Muscle of leg (tissue), 11 donors: ENCODE results near the gene ZXDC. TPM values are rescaled to one million over a fixed set of nuclear protein-coding genes. Genes with fewer than 3 reads are reported as not detected.

ENCODE experiments used
- DNase-seq: peaks from one replicate; pipeline ENCODE4 v3.0.0; 2013
- H3K27ac ChIP-seq: one replicate; pipeline ENCODE4 v1.5.1; 2013; ENCODE audit warnings: mild to moderate bottlenecking, low read length, control low read depth
- H3K27me3 ChIP-seq: one replicate; pipeline ENCODE4 v1.6.1; 2013; ENCODE audit warnings: low read length; ENCODE audit not compliant: control insufficient read depth, insufficient read depth
- H3K36me3 ChIP-seq: one replicate; pipeline ENCODE4 v1.6.1; 2013; ENCODE audit warnings: low read length; ENCODE audit not compliant: control insufficient read depth, insufficient read depth
- H3K4me1 ChIP-seq: one replicate; pipeline ENCODE4 v1.6.1; 2013; ENCODE audit warnings: low read length; ENCODE audit not compliant: control insufficient read depth, insufficient read depth
- H3K4me3 ChIP-seq: one replicate; pipeline ENCODE4 v1.5.1; 2013; ENCODE audit warnings: low read length, control low read depth
- H3K9me3 ChIP-seq: replicated peaks from 2 replicates; pipeline ENCODE4 v1.6.1; 2013; ENCODE audit warnings: low read depth, low read length; ENCODE audit not compliant: control insufficient read depth
- WGBS: methylation state at CpG from one replicate; pipeline ENCODE4 v1.1.5; 2013; ENCODE audit warnings: missing lambda C conversion rate; ENCODE audit not compliant: insufficient coverage; 5-methylcytosine and 5-hydroxymethylcytosine counted together
- polyA plus RNA-seq, 8 donors: library from polyadenylated mRNA; unstranded; fragments of 120-200 nt; gene quantifications; one replicate each; pipeline versions ENCODE4 v1.2.1 to v1.2.3, GENCODE V29; 2013; ENCODE audit warnings: inconsistent platforms in 1 of 8, low replicate concordance in 1 of 8; ENCODE audit not compliant: insufficient read length in 8 of 8, insufficient read depth in 1 of 8
- total RNA-seq: library from RNA; stranded (reverse); fragments of 120-200 nt; gene quantifications from one replicate; pipeline ENCODE4 v1.2.4, GENCODE V29; 2013

Gene ZXDC
- total and polyA plus RNA-seq, 9 donors = 18.4 to 27.4 (median 22.2) TPM

- Histone ChIP-seq H3K27me3 (peaks cover 15% of the 10 kb centered on the region), H3K27ac (no peak overlapping the region), H3K4me3 (no peak overlapping the region), H3K36me3 (no peaks in the 10 kb centered on the region), H3K9me3 (no peaks in the 10 kb centered on the region), H3K4me1 (peaks cover 4% of the 10 kb centered on the region)
- no peak for DNase-seq
- WGBS = 67% methylated on average over 8 of the region's 20 CpGs
Observed at GRCh38 chr3:126418661-126419131, 57.0 kb downstream of the ZXDC start.

GRCh38 chr3:126417981-126418530 lies 57.6 kb downstream of the ZXDC start:
- WGBS = 86% methylated on average over 8 of the region's 11 CpGs
- no peaks in the 10 kb centered on the region for H3K36me3 ChIP-seq
- no peak for DNase-seq
- no peaks in the 10 kb centered on the region for H3K9me3 ChIP-seq
- peaks cover 4% of the 10 kb centered on the region for H3K4me1 ChIP-seq
- H3K27me3 ChIP-seq = peaks cover 20% of the 10 kb centered on the region
- no peak overlapping the region for H3K4me3 ChIP-seq
- H3K27ac ChIP-seq = no peak overlapping the region

- H3K27ac ChIP-seq = no peak overlapping the region
- H3K9me3 ChIP-seq = no peaks in the 10 kb centered on the region
- H3K27me3 ChIP-seq = peaks cover 20% of the 10 kb centered on the region
- peaks cover 4% of the 10 kb centered on the region for H3K4me1 ChIP-seq
- no peaks in the 10 kb centered on the region for H3K36me3 ChIP-seq
- H3K4me3 ChIP-seq = no peak overlapping the region
- no peak for DNase-seq
- 25% methylated on average over 2 of the region's 5 CpGs for WGBS
Observed at GRCh38 chr3:126417515-126417914, 58.2 kb downstream of the ZXDC start.

- no peaks in the 10 kb centered on the region for H3K9me3 ChIP-seq
- DNase-seq = no peak
- WGBS = 93% methylated on average over 5 of the region's 7 CpGs
- H3K4me3 ChIP-seq = no peak overlapping the region
- H3K4me1 ChIP-seq = peaks cover 4% of the 10 kb centered on the region
- H3K27ac ChIP-seq = no peak overlapping the region
- no peaks in the 10 kb centered on the region for H3K36me3 ChIP-seq
- H3K27me3 ChIP-seq = peaks cover 22% of the 10 kb centered on the region
Observed at GRCh38 chr3:126416943-126417342, 58.7 kb downstream of the ZXDC start.

GRCh38 chr3:126415661-126416591 lies 59.8 kb downstream of the ZXDC start:
- DNase-seq = no peak
- no peak overlapping the region for H3K27ac ChIP-seq
- no peaks in the 10 kb centered on the region for H3K36me3 ChIP-seq
- peaks cover 22% of the 10 kb centered on the region for H3K27me3 ChIP-seq
- 26% methylated on average over 53 of the region's 61 CpGs for WGBS
- H3K9me3 ChIP-seq = no peaks in the 10 kb centered on the region
- peaks cover 4% of the 10 kb centered on the region for H3K4me1 ChIP-seq
- H3K4me3 ChIP-seq = no peak overlapping the region

- DNase-seq = no peak
- H3K27me3 ChIP-seq = peaks cover 24% of the 10 kb centered on the region
- 82% methylated on average over 10 of the region's 12 CpGs for WGBS
Observed at GRCh38 chr3:126414961-126415660, 60.6 kb downstream of the ZXDC start.

GRCh38 chr3:126414406-126414805 lies 61.3 kb downstream of the ZXDC start:
- peaks cover 24% of the 10 kb centered on the region for H3K27me3 ChIP-seq
- H3K4me1 ChIP-seq = peaks cover 4% of the 10 kb centered on the region
- no peak overlapping the region for H3K27ac ChIP-seq
- no peak for DNase-seq
- no peak overlapping the region for H3K4me3 ChIP-seq
- no peaks in the 10 kb centered on the region for H3K36me3 ChIP-seq
- H3K9me3 ChIP-seq = no peaks in the 10 kb centered on the region
- WGBS = 83% methylated on average over 11 of the region's 11 CpGs

More at GRCh38 chr3:126414961-126415660, 60.6 kb downstream of the ZXDC start:
- no peak overlapping the region for H3K27ac ChIP-seq
- H3K4me1 ChIP-seq = peaks cover 4% of the 10 kb centered on the region
- H3K36me3 ChIP-seq = no peaks in the 10 kb centered on the region
- H3K4me3 ChIP-seq = no peak overlapping the region
- H3K9me3 ChIP-seq = no peaks in the 10 kb centered on the region

GRCh38 chr3:126413693-126414080 lies 62.0 kb downstream of the ZXDC start:
- peaks cover 4% of the 10 kb centered on the region for H3K4me1 ChIP-seq
- DNase-seq = no peak
- WGBS = 80% methylated on average over 2 of the region's 4 CpGs
- peaks cover 24% of the 10 kb centered on the region for H3K27me3 ChIP-seq
- H3K9me3 ChIP-seq = no peaks in the 10 kb centered on the region
- no peak overlapping the region for H3K27ac ChIP-seq
- H3K36me3 ChIP-seq = no peaks in the 10 kb centered on the region
- no peak overlapping the region for H3K4me3 ChIP-seq

GRCh38 chr3:126412841-126413692 lies 62.6 kb downstream of the ZXDC start:
- Histone ChIP-seq H3K4me3 (no peak overlapping the region), H3K36me3 (no peaks in the 10 kb centered on the region), H3K9me3 (no peaks in the 10 kb centered on the region), H3K27me3 (peaks cover 24% of the 10 kb centered on the region), H3K27ac (no peak overlapping the region), H3K4me1 (peaks cover 4% of the 10 kb centered on the region)
- no peak for DNase-seq
- 87% methylated on average over 2 of the region's 6 CpGs for WGBS
